NCI-H187 (cell line): ENCODE results near the gene TMPRSS15.

Experiments
- DNase-seq, 2 experiments: peaks; one replicate each; lab custom pipeline; 2025; lab: John Stamatoyannopoulos, UW

Gene TMPRSS15

GRCh38 chr21:18244671-18245463 lies 158.7 kb downstream of the TMPRSS15 start, which contains the start of gene CHODL:
CHODL (plus strand) TSS chr21:18244833; CDS start chr21:18245224, 391 bp downstream.
- no peak for DNase-seq

GRCh38 chr21:18235545-18235944 lies 168.0 kb downstream of the TMPRSS15 start:
- DNase-seq: no peak

- no peak for DNase-seq
Measured at GRCh38 chr21:18228060-18228739, 175.4 kb downstream of the TMPRSS15 start.

GRCh38 chr21:18222346-18222745 lies 181.2 kb downstream of the TMPRSS15 start:
- no peak for DNase-seq

GRCh38 chr21:18220498-18220897 lies 183.1 kb downstream of the TMPRSS15 start:
- no peak for DNase-seq
